Lung (tissue), 12 donors: ENCODE results near the gene ALDH1B1. TPM values are rescaled to one million over a fixed set of nuclear protein-coding genes. Genes with fewer than 3 reads are reported as not detected.

Experiments used
- ATAC-seq: fragments of 200-7000 bp; cut with Tn5 transposase; one replicate; pipeline ENCODE4 v1.9.1; 2020; ENCODE audit warnings: moderate number of reproducible peaks; ENCODE audit not compliant: insufficient read depth, low FRiP score
- DNase-seq, 3 donors: peaks; one replicate each; pipeline ENCODE4 v3.0.0-alpha.2; 2013 to 2017
- H3K27ac ChIP-seq, 2 donors: one replicate each; pipeline ENCODE4 v1.5.1; 2013; ENCODE audit warnings: mild to moderate bottlenecking in 2 of 2, moderate library complexity in 2 of 2, control low read depth in 1 of 2, inconsistent platforms in 1 of 2, low read depth in 1 of 2, low read length in 1 of 2
- H3K27me3 ChIP-seq, 3 donors: one replicate each; pipeline ENCODE4 v1.5.1; 2013; ENCODE audit warnings: low read length in 2 of 3; ENCODE audit not compliant: control insufficient read depth in 3 of 3, insufficient read depth in 3 of 3
- H3K36me3 ChIP-seq, 4 donors: one replicate each; pipeline ENCODE4 v1.5.1; 2013; ENCODE audit warnings: low read length in 4 of 4, mild to moderate bottlenecking in 1 of 4, moderate library complexity in 1 of 4; ENCODE audit not compliant: control insufficient read depth in 4 of 4, insufficient read depth in 4 of 4
- H3K4me1 ChIP-seq, 5 donors: one replicate each; pipeline ENCODE4 v1.5.1; 2013; ENCODE audit warnings: low read length in 5 of 5, mild to moderate bottlenecking in 2 of 5, moderate library complexity in 1 of 5; ENCODE audit not compliant: control insufficient read depth in 5 of 5, insufficient read depth in 5 of 5
- H3K4me3 ChIP-seq: one replicate; pipeline ENCODE4 v1.5.1; 2013; ENCODE audit warnings: mild to moderate bottlenecking, control low read depth, moderate library complexity
- H3K9ac ChIP-seq, 2 donors: one replicate each; pipeline ENCODE4 v1.5.1; 2013; ENCODE audit warnings: low read length in 2 of 2, control low read depth in 1 of 2; ENCODE audit not compliant: insufficient read depth in 1 of 2
- H3K9me3 ChIP-seq, 4 donors: one replicate each; pipeline ENCODE4 v1.5.1; 2013; ENCODE audit warnings: low read length in 3 of 4, mild to moderate bottlenecking in 1 of 4, moderate library complexity in 1 of 4; ENCODE audit not compliant: control insufficient read depth in 4 of 4, insufficient read depth in 3 of 4
- WGBS, 2 donors: extraction: QIAGEN DNeasy Blood & Tissue Kit; methylation state at CpG; one replicate each; pipeline ENCODE4 v1.1.7; 2013; 5-methylcytosine and 5-hydroxymethylcytosine counted together
- polyA plus RNA-seq, 2 donors: library from polyadenylated mRNA; stranded (reverse); fragments of 200-250 nt; gene quantifications; one replicate each; pipeline ENCODE4 v1.2.1, GENCODE V29; 2013
- total RNA-seq, 2 donors: library from RNA; depleted of rRNA in 1 of 2; stranded (reverse); fragments of >200 nt in 1 of 2; gene quantifications; one replicate each; pipeline ENCODE4 v1.2.1, GENCODE V29; 2014 to 2021
- TF ChIP-seq, protein P1 (sequence below): IDR thresholded peaks from 2 replicates; pipeline ENCODE4 v1.5.1; 2012; ENCODE audit warnings: mild to moderate bottlenecking; ENCODE audit errors: control extremely low read depth, extremely low read depth
- donor health status: control.
- donor health status: control.
- donor health status: Bipolar disorder and iron deficiency.
- donor health status: healthy.
- donor health status: DM: yes; HTN: yes; CAD: no.

The ALDH1B1 gene
- total and polyA plus RNA-seq, 4 donors = 6.4 to 21.1 (median 12.0) TPM

DNA sequence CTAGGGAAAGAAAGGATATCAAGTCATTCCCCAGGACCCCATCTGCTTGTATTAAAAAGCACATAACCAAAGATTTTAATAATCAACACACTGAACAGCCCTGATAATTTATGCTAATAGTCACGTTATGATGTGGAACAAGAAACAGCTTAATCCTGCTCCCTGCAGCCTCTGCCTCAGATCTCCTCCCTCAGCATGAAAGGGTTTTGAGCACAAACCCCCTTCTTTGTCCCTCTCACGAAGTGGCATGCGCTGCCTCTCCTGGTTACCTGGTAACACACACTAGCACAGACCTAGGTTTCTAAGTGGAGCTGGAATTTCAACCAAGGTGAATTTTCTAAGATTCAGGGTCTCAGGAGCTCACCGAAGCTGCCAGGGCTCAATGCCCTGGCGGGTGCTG, 26.7 kb downstream of the ALDH1B1 start:
- no peaks in the 10 kb centered on the region for H3K36me3 ChIP-seq
- peaks cover 0 to 19% (median 2%) of the 10 kb centered on the region in 5 donors for H3K4me1 ChIP-seq
- no peak overlapping the region for H3K4me3 ChIP-seq
- DNase-seq (peak; percentile 55 to 76 (median 56)), ATAC-seq (no peak)
- WGBS, 2 donors = 77 to 81% methylated on average over 5 of the region's 5 CpGs
- no peak overlapping the region for H3K9ac ChIP-seq
- TF ChIP-seq, protein P1, sequence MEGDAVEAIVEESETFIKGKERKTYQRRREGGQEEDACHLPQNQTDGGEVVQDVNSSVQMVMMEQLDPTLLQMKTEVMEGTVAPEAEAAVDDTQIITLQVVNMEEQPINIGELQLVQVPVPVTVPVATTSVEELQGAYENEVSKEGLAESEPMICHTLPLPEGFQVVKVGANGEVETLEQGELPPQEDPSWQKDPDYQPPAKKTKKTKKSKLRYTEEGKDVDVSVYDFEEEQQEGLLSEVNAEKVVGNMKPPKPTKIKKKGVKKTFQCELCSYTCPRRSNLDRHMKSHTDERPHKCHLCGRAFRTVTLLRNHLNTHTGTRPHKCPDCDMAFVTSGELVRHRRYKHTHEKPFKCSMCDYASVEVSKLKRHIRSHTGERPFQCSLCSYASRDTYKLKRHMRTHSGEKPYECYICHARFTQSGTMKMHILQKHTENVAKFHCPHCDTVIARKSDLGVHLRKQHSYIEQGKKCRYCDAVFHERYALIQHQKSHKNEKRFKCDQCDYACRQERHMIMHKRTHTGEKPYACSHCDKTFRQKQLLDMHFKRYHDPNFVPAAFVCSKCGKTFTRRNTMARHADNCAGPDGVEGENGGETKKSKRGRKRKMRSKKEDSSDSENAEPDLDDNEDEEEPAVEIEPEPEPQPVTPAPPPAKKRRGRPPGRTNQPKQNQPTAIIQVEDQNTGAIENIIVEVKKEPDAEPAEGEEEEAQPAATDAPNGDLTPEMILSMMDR = no peak
- no peak overlapping the region for H3K27ac ChIP-seq
- H3K9me3 ChIP-seq = no peaks in the 10 kb centered on the region
- peaks cover 0 to 35% (median 27%) of the 10 kb centered on the region in 3 donors for H3K27me3 ChIP-seq

DNA sequence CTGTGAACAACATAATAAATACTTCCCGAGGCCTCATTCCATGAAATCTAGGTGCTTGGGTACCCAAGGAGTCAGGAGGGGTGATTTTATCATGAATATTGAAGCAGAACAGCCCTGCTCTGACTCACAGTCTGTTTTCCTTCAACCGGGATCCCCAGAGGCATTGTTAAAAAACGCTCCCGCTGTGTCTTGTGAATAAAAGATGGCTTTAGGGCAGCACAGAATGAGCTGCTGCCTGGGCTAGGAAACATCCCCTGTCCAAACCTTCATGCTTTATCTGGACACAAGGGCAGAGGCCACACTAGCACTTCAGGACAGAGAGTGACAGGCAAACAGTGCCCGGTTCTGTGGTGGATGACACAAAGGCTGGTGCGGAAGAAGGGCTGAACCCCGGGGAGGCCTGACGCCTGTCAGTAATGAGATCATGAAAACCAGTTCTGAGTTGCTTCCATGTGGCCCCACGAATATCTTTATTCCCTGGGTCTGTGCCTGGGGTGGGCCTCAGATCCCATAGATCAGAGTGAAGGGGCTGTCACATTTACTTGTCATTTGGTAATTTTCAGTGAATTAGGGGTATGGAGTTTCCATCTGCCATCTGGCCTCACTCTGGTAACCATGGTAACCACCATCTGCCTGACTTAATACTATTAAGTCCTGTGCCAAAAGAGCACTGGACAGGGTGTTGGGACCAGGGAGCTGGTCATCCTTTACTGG, 29.2 kb downstream of the ALDH1B1 start:
- H3K36me3 ChIP-seq = no peaks in the 10 kb centered on the region

DNA sequence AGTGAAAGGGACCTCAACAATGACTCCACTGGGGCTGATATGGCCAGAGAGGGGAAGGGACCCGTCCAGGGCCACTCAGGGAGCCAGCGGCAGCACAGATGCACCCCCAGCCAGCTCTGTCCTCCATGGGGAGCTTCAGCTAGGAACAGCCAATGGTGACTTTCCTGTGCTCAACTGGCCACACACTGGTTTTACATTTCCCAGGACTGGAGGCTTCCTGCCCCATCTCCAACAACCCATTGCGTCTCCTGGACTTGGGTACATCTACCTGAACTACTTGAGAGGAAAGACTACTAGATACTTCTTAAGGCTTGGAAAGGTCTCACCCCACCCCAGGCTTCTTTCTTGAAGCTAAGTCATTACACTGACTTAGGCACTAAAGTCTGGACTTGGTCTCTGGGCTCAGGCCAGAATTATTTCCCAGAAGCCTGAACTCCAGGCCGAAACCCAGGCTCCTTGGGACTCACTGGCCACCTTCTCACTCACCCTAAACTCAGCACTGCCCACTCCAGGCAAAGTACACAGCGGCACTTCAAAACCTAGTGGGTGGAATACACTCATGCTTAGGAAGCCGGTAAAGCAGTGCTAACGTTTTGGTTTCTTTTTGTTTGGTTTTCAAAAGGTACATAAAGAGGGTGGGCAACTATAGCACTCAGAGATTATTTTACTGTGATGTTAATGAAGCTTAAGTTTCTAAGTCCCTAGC, 30.2 kb downstream of the ALDH1B1 start:
- no peak overlapping the region for H3K9ac ChIP-seq
- no peak for ATAC-seq
- peaks cover 0 to 17% (median 2%) of the 10 kb centered on the region in 5 donors for H3K4me1 ChIP-seq
- DNase-seq = peak in 2 of 3 donors; percentile 38 to 57
- H3K9me3 ChIP-seq = no peaks in the 10 kb centered on the region
- TF ChIP-seq, protein P1 = no peak
- H3K4me3 ChIP-seq = no peak overlapping the region
- WGBS, 2 donors = 64 to 83% methylated on average over 7 of the region's 7 CpGs
- H3K36me3 ChIP-seq = no peaks in the 10 kb centered on the region
- peaks cover 11 to 46% (median 34%) of the 10 kb centered on the region in 3 donors for H3K27me3 ChIP-seq
- H3K27ac ChIP-seq = no peak overlapping the region

More for the DNA sequence above, 29.2 kb downstream of the ALDH1B1 start:
- ATAC-seq (peak; percentile 9), DNase-seq (peak in 1 of 3 donors; percentile 44)
- WGBS, 2 donors = 49 to 66% methylated on average over 9 of the region's 9 CpGs
- H3K9me3 ChIP-seq = no peaks in the 10 kb centered on the region
- TF ChIP-seq, protein P1 = no peak
- H3K9ac ChIP-seq = no peak overlapping the region
- H3K4me3 ChIP-seq = no peak overlapping the region
- H3K27ac ChIP-seq = no peak overlapping the region
- H3K27me3 ChIP-seq = peaks cover 11 to 42% (median 34%) of the 10 kb centered on the region in 3 donors
- H3K4me1 ChIP-seq = peaks cover 0 to 17% (median 2%) of the 10 kb centered on the region in 5 donors
